Right renal cortex interstitium (tissue), 3 donors: ENCODE data around the gene CAPN1. TPM values are rescaled to one million over a fixed set of nuclear protein-coding genes. Genes with fewer than 3 reads are reported as not detected.

ENCODE experiments used
- DNase-seq, 3 donors: peaks; one replicate each; pipeline ENCODE4 v3.0.0-alpha.2; 2013; ENCODE audit warnings: low read depth in 3 of 3, low spot score in 2 of 3
- polyA plus RNA-seq, 3 donors: library from polyadenylated mRNA; unstranded; fragments of 120-200 nt; gene quantifications; one replicate each; pipeline ENCODE4 v1.2.1, GENCODE V29; 2013; ENCODE audit not compliant: insufficient read length in 3 of 3

CAPN1 gene
- polyA plus RNA-seq, 3 donors, result 73.4 to 102 (median 83.1) TPM

- no peak for DNase-seq
Measured at GRCh38 chr11:65187971-65188461, 6.3 kb downstream of the CAPN1 start.

DNA sequence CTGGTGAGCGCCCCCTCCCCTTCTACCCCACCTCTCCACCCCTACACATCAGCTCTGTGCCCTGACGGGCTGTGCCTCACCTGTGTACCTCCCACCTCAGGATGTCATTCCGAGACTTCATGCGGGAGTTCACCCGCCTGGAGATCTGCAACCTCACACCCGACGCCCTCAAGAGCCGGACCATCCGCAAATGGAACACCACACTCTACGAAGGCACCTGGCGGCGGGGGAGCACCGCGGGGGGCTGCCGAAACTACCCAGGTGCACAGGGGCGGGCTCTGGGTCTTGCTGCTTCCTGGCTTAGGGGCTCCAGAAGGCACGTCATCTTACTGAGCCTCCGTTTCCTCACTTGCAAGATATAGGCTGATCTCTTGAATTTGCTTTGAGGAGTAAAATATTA is 6.8 kb downstream of the CAPN1 start:
- no peak for DNase-seq

- no peak for DNase-seq
Measured at GRCh38 chr11:65189191-65189590, 7.5 kb downstream of the CAPN1 start.

- no peak for DNase-seq
Measured at GRCh38 chr11:65194564-65194963, 12.8 kb downstream of the CAPN1 start.

GRCh38 chr11:65204143-65204542 is 22.4 kb downstream of the CAPN1 start:
- no peak for DNase-seq

DNA sequence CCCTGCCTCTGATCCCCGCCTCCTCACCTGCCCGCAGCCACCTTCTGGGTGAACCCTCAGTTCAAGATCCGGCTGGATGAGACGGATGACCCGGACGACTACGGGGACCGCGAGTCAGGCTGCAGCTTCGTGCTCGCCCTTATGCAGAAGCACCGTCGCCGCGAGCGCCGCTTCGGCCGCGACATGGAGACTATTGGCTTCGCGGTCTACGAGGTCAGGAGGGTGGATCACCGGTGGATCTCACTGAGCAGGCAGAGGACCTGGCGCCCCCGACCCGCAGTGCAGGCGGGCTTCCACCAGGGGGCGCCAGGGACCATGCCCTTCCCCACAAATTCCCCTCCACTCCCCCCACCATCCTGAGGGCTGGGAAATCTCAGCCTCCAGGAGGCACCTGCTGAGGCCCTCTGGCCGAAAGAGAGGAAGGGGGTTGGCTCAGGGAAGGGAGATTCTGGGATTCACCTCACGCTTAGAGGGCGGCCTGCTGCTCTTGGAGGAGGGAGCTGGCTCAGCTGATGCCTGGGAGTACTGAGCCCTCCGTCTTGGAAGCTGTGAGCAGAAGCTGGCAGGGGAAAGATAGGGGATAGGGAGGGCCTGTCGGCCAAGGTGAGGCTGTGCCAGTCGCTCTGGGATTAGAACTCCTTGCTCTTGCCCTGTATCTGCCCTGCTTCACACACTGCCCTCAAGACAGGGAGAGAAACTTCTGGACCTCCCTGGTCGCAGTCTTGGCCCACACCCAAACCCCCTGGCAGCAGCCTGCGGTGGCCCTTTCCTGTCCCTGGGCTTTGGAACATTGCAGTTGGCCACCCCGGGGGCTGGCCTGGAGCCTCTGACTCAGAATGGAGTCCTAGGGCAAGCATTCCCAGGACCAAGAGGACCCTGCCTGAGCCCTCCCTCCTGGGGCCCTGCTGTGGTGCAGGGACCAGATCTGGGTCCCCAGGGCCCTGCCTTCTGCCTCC is 23.2 kb downstream of the CAPN1 start:
- no peak for DNase-seq

- DNase-seq, result no peak
Measured at GRCh38 chr11:65205602-65205967, 23.9 kb downstream of the CAPN1 start.

- no peak for DNase-seq
Measured at GRCh38 chr11:65206441-65206841, 24.7 kb downstream of the CAPN1 start.

DNA sequence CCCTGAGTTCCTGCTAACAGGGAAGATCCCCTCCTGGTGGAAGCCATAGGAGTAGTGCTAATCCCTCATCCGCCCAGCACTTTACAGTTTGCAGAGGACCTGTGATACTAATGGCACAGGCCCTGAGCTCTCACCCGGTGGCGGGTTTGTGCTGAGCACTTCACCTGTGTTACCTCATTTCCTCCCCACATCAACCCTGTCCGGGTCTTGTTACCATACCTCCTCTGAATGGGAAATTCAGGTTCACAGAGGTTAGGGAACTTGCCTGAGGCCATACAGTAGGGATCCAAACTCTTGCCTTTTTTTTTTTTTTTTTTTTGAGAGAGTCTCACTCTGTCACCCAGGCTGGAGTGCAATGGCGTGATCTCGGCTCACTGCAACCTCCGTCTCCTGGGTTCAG is 25.2 kb downstream of the CAPN1 start:
- no peak for DNase-seq

DNA sequence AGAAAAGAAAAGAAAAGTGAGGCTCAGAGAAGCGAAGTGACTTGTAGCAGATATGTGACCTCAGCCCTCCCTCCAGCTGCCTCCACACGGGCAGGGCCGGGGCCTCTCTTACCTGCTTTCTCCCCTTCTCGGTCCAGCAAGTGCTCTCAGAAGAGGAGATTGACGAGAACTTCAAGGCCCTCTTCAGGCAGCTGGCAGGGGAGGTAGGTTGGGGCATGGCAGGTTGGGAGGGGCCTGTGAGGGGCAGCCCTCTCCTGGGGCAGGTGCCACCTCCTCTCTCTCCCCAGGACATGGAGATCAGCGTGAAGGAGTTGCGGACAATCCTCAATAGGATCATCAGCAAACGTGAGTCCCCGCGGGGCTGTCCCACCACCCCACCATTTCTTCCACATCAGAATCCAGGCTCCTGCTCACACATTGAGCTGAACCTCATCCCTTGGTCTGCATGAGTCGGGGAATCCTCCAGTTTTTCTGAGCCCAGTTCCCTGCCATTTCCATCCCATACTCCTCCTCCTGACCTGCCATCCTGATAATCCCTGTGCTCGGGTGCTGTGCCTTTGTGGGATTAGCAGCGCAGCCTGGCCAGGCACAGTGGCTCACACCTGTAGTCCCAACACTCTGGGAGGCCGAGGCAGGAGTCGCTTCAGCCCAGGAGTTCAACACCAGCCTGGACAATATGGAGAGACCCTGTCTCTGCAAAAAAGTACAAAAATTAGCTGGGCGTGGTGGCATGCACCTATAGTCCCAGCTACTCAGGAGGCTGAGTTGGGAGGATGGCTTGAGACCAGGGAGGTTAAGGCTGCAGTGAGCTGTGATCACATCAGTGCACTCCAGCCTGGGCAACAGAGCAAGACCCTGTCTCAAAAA is 26.4 kb downstream of the CAPN1 start:
- no peak for DNase-seq

DNA sequence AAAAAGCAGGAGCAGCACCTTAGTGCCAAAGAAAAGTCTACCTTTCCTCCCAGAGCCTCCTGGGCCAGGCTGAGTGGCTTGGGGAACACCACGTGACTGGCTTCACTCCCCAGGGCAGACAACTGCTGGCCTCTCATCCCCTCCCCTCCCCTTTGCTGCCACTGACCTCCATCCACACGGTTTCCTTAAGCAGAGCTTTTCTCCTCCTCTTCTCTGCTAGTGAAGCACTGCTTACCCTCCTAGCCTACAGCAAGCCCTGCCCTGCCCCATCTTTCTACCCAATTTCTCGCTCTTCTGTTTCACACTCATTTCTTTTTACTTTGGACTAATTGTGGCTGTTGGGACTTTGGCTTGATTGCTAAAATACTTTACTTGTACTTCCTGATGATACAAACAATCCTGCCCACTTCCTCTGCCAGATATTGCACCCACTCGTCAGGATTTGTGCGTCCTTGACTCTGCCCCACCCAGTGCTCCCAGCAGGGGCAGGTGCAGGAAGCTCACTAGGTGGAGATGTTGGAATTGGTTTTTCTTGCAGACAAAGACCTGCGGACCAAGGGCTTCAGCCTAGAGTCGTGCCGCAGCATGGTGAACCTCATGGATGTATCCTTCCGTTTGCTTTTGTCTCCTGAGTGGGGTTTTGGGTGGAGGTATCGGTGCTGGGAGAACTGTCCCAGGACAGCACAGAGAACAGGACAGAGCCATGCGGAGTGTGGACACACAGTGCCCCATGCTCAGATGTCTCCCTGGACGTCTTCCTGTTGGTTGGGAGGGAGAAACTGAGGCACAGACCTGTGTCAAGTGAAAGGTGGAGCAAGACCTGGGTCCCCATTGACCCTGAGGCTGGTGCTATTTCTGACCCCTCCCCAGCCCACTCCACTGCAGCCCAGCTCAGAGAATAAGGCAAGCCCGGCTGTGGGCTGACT is 27.3 kb downstream of the CAPN1 start:
- DNase-seq, result no peak

DNA sequence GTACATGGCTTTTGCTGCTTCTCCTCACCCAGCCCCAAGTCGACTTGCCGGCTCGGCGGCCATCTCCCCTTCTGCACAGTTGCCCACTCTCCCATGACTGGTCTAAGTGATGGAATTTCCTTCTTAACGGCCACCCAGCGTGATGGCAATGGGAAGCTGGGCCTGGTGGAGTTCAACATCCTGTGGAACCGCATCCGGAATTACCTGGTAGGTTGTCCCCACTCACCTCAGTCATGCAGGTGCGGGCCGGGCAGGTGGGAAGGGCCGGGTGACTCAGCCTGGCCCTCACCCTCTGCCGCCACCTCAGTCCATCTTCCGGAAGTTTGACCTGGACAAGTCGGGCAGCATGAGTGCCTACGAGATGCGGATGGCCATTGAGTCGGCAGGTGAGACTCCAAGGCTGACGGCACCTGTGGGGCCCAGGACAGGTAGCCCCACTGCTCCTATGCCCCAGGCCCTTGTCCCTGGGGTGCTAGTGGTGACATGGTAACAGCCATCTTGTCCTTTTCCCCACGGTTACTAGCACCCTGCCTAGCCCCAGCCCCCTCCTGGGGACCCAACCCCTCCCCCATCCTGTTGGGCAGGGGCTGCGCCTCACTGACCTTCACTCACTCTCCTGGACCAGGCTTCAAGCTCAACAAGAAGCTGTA is 28.1 kb downstream of the CAPN1 start:
- DNase-seq, result no peak

- no peak for DNase-seq
Measured at GRCh38 chr11:65210361-65210731, 28.6 kb downstream of the CAPN1 start.

DNA sequence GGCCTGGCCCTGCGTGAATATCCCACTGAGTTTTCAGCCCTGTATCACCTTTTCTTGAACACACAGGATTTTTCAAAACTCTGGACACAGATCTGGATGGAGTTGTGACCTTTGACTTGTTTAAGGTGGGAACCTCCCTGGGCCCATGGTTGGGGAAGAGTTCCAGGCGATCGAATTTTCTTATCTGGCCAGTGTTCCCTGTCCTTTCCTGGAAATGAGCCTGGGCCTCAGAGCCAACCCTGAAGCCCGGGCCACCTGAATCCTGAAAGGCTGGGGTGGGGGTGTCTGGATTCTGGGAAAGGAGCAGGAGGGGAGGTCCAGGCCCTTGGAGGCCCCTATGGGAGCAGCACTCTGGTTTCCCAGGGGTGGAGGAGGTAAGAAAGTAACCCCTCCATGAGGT is 29.0 kb downstream of the CAPN1 start:
- no peak for DNase-seq

DNA sequence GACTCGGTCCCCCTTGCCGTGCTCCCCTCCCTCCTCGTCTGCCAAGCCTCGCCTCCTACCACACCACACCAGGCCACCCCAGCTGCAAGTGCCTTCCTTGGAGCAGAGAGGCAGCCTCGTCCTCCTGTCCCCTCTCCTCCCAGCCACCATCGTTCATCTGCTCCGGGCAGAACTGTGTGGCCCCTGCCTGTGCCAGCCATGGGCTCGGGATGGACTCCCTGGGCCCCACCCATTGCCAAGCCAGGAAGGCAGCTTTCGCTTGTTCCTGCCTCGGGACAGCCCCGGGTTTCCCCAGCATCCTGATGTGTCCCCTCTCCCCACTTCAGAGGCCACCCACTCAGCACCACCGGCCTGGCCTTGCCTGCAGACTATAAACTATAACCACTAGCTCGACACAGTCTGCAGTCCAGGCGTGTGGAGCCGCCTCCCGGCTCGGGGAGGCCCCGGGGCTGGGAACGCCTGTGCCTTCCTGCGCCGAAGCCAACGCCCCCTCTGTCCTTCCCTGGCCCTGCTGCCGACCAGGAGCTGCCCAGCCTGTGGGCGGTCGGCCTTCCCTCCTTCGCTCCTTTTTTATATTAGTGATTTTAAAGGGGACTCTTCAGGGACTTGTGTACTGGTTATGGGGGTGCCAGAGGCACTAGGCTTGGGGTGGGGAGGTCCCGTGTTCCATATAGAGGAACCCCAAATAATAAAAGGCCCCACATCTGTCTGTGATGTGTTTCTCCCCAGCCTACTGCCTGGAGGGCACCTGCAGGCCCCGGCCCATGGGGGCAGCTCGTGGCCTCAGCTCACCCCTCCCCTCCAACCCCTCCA is 29.8 kb downstream of the CAPN1 start:
- no peak for DNase-seq

- no peak for DNase-seq
Measured at GRCh38 chr11:65212226-65212801, 30.6 kb downstream of the CAPN1 start.

GRCh38 chr11:65213322-65214211 is 31.8 kb downstream of the CAPN1 start:
- DNase-seq, result no peak
